IPS-15b (cell line): Measurements from ENCODE around the gene COG7.

Source experiments
- H3K27me3 ChIP-seq: one replicate; pipeline ENCODE4 v1.6.1; 2013; ENCODE audit warnings: low read length; ENCODE audit not compliant: control insufficient read depth, insufficient read depth
- H3K36me3 ChIP-seq: one replicate; pipeline ENCODE4 v1.6.1; 2013; ENCODE audit warnings: low read length; ENCODE audit not compliant: control insufficient read depth, insufficient read depth
- H3K4me1 ChIP-seq: one replicate; pipeline ENCODE4 v1.6.1; 2013; ENCODE audit warnings: mild to moderate bottlenecking, low read length; ENCODE audit not compliant: control insufficient read depth, insufficient read depth
- H3K4me3 ChIP-seq: one replicate; pipeline ENCODE4 v1.5.1; 2013; ENCODE audit warnings: low read depth, low read length
- H3K9ac ChIP-seq: one replicate; pipeline ENCODE4 v1.6.1; 2013; ENCODE audit warnings: low read depth, mild to moderate bottlenecking, low read length
- H3K9me3 ChIP-seq: one replicate; pipeline ENCODE4 v1.6.1; 2013; ENCODE audit warnings: mild to moderate bottlenecking, low read length; ENCODE audit not compliant: control insufficient read depth, insufficient read depth

COG7 gene

DNA sequence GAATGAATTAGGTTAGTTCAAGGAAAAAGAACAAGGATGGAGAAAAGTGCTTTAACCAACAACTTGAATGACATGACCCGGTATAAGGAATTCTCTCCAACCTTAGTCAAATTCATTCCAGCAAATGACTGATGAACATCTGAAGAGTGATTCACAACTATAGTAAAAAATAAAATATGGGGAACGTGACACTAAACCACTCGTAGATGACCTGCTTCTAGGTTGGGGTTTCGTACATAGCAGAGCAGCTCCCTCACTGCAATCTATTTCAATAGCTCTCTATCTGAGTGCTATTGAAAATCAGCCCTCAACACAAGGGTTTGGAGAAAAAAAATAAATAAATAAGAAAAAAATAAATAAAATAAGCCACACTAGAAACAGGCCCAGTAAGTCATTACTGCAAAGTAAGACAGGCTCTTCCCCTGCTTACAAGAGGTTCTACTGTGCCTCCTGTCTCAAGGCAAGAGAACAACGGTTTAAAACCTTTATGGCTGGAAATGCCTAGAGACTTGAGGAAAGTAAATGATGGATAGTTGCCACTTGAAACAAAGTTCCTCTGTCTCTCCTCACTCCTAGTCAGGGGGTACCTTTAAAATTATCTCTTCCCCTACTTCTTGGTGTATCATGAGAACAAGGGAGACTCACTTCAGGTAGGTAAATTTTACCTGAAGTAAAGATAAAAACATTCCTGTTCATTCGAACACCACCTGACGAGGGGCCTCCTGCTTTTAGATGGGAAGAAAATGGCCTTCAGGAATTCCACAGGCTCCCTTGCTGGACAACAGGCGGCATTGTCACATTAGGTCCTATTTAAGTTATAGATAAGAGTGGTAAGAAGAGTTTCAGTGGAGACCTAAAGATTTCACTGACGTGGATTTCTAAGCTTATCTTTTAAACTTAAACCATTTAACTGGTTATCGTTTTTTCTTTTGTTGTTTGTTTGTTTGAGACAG lies 20.5 kb downstream of the COG7 start:
- Histone ChIP-seq H3K4me3 (no peak overlapping the region), H3K36me3 (peaks cover 8% of the 10 kb centered on the region), H3K4me1 (no peaks in the 10 kb centered on the region), H3K9me3 (no peaks in the 10 kb centered on the region), H3K27me3 (no peaks in the 10 kb centered on the region), H3K9ac (no peak overlapping the region)

DNA sequence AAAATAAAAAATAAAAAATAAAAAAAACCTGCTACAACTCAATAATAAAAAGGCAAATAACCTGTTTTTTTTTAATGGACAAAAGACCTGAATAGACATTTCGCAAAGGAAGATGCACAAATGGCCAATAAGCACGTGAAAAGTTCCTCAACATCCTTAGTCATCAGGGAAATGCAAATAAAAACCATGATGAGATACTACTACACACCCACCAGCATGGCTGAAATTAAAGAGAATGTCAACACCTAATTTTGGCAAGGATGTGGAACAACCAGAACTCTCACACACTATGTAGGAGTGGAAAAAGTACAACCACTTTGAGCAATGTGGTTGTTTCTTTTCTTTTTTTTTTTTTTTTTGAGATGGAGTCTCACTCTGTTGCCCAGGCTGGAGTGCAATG lies 24.6 kb downstream of the COG7 start:
- Histone ChIP-seq H3K4me1 (no peaks in the 10 kb centered on the region), H3K36me3 (peaks cover 10% of the 10 kb centered on the region), H3K4me3 (no peak overlapping the region), H3K9ac (no peak overlapping the region), H3K9me3 (no peaks in the 10 kb centered on the region), H3K27me3 (no peaks in the 10 kb centered on the region)

DNA sequence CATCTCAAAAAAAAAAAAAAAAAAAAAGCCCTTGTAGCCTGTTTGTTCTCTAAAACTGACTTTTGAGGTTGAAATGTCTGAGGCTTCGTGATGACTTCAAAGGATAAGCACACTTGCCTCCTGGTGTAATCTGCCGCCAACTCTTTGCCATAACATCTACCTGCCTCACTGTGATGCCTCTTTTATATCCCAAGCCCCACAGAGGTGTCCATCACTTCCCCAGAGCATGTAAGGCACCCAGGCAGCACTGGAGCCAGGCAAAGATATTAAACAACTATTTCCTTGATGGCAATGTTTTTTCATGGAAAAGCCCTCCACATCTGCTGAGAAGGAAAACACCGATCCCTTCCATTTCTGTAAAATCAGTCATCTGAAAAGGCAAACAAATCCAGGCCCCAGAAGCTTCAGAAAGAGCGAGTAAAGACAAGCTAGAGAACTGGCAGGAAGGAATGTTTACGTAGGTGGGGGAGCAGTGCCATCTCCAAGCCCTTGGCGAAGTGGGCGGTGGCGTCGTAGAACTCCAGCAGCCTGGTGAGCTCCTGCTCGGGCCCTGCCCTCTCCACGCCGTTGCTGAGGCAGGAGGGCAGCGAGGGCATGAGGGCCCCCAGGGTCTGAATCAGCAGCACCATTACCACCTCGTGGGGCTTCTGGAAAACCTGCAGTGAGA lies 28.6 kb downstream of the COG7 start:
- Histone ChIP-seq H3K36me3 (peaks cover 2% of the 10 kb centered on the region), H3K9me3 (no peaks in the 10 kb centered on the region), H3K27me3 (no peaks in the 10 kb centered on the region), H3K9ac (no peak overlapping the region), H3K4me3 (no peak overlapping the region), H3K4me1 (peaks cover 3% of the 10 kb centered on the region)

DNA sequence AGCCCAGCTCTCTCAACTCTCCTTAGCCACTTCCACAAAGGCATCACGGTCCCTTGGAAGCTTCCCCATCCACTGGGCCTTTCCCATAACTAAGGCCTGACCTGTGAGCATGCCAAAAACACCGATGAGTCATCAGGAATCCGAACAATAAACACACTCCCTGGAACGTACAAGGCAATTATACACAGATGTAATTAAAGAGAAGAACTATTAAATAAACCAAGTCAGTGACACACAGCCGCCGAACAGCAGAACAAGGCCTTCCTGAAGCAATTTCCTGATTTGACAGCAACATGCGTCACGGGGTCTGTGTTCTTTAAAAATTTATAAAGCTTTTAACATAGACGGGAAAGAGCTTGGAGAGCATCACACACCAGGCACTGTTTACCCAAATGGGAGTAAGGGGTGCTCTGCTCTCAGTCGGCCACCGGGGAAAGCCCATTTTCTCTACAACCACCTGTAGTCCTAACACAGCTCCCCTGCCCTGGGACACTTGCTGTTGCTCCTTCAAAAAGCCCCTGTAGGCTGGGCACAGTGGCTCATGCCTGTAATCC lies 29.4 kb downstream of the COG7 start:
- no peaks in the 10 kb centered on the region for H3K27me3 ChIP-seq
- peaks cover 3% of the 10 kb centered on the region for H3K4me1 ChIP-seq
- peaks cover 2% of the 10 kb centered on the region for H3K36me3 ChIP-seq
- no peak overlapping the region for H3K4me3 ChIP-seq
- H3K9me3 ChIP-seq: no peaks in the 10 kb centered on the region
- H3K9ac ChIP-seq: no peak overlapping the region

DNA sequence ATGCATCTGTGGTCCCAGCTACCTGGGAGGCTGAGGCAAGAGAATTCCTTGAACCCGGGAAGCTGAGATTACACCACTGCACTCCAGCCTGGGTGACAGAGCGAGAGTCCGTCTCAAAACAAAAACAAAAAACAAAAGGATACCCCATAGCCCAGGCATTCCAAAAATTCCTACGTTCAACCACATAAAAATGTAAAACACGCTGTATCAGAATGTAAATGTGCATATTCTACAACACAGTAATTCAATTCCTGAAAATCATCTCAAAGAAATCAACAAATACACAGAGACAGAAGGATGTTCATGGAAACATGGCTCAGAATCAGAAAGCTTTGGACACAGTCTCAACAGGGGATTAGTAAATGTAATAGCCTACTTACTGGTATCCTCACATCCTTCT lies 33.0 kb downstream of the COG7 start:
- Histone ChIP-seq H3K4me3 (no peak overlapping the region), H3K4me1 (peaks cover 3% of the 10 kb centered on the region), H3K36me3 (peaks cover 5% of the 10 kb centered on the region)

DNA sequence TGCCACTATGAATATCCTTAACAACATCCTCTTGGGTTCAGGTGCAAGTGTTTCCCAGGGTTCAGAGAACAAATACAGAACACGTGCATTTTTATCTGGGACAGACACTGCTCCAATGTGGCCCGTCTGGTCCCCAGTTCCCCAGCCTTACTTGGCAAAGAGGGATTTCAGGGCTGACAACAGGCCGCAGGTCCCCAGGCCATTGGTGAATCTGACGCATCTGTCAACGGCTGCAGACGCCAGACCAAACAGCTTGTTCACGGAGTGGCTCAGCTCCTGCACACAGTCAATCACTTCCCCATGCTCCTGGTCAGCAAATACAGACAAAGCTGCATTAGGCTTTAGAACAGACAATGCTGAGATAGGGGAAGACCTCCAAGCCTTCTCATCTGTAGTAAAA lies 36.2 kb downstream of the COG7 start:
- no peaks in the 10 kb centered on the region for H3K27me3 ChIP-seq
- H3K4me1 ChIP-seq: peaks cover 3% of the 10 kb centered on the region
- no peaks in the 10 kb centered on the region for H3K9me3 ChIP-seq
- H3K36me3 ChIP-seq: peaks cover 5% of the 10 kb centered on the region
- no peak overlapping the region for H3K9ac ChIP-seq
- no peak overlapping the region for H3K4me3 ChIP-seq

More for the DNA sequence above, 33.0 kb downstream of the COG7 start:
- H3K9me3 ChIP-seq: no peaks in the 10 kb centered on the region
- H3K9ac ChIP-seq: no peak overlapping the region
- no peaks in the 10 kb centered on the region for H3K27me3 ChIP-seq

DNA sequence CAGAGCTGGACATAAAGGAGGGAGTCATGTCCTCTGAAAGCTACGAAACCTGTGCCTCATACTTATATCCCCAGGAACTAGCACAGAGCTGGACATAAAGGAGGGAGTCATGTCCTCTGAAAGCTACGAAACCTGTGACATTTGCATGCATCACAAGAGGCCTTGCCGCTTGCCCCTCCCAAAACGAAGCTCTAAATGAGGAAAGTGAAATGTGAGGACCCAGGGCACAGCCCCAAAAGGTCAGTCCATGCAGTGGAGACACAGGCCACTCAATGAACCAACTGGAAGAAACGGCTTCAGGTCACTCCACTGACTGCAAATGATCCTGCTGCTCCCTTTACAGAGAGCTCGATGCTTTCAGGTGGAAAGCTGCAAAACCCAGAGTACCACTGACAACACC lies 38.3 kb downstream of the COG7 start:
- Histone ChIP-seq H3K9ac (no peak overlapping the region), H3K4me1 (peaks cover 3% of the 10 kb centered on the region), H3K9me3 (no peaks in the 10 kb centered on the region), H3K4me3 (no peak overlapping the region), H3K36me3 (peaks cover 7% of the 10 kb centered on the region), H3K27me3 (no peaks in the 10 kb centered on the region)

DNA sequence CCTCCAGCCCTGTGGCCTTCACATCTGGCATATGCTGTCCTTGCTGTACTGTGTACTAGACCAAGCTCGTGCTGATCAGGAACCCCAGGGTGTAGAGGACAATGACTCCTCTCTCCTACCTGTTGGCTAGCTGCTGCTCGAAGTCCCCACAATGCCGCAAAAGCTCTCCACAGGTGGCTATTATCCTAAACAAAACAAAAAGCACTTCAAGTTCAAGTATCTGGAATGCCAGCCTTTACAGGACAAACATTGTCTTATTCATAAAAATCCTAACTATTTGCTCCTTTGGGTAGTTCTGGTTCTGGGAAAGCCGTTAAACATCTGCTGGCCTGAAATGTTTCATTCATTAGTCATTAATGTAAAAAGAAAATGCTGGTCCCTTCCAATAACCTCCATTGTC lies 42.8 kb downstream of the COG7 start:
- Histone ChIP-seq H3K9ac (no peak overlapping the region), H3K27me3 (no peaks in the 10 kb centered on the region), H3K4me1 (peaks cover 4% of the 10 kb centered on the region), H3K9me3 (no peaks in the 10 kb centered on the region), H3K36me3 (peaks cover 6% of the 10 kb centered on the region), H3K4me3 (no peak overlapping the region)

DNA sequence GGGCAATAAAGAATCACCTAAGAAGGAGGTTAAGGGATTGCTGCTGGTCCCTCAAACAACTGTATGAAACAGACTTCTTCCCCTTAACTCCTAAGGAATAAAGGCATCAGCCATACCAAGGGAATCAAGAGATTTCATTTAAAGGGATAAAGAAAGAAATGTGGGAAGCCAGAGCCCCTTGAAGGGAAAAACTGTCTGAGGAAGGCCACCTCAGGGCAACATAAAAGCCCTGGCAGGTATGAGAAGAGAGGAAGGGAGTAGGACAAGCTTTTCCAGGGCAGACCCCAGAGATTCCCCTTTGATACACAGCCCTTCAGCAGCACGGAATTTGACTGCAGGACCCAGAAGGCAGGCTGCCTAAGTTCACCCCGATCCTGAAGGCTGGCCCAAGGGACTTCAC lies 43.5 kb downstream of the COG7 start:
- Histone ChIP-seq H3K27me3 (no peaks in the 10 kb centered on the region), H3K4me1 (peaks cover 4% of the 10 kb centered on the region), H3K9ac (no peak overlapping the region)

DNA sequence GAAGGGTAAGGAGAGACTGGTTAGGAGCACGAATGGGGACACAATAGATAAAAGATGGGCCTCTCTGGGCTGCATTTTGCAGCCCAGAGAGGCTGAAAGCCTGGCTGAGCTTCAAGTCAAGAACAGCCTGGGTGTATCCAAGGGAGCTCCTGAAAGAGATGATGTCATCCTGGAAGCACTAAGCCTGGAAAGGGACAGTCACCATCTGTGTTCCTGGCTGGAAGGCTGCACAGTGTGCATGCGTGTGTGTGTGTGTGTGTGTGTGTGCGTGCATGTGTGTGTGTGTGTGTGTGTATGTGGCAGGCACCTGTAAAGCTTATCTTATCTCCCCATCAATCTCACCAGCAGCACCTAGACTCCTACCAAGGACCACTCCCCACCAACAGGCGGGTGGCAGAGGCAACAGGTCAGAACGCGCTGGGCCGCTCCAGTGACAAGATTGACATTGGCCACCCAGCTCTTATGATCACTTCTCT lies 44.1 kb downstream of the COG7 start:
- Histone ChIP-seq H3K9me3 (no peaks in the 10 kb centered on the region), H3K9ac (no peak overlapping the region), H3K4me3 (no peak overlapping the region), H3K36me3 (peaks cover 12% of the 10 kb centered on the region), H3K27me3 (no peaks in the 10 kb centered on the region), H3K4me1 (peaks cover 4% of the 10 kb centered on the region)

More for the DNA sequence above, 43.5 kb downstream of the COG7 start:
- Histone ChIP-seq H3K36me3 (peaks cover 9% of the 10 kb centered on the region), H3K4me3 (no peak overlapping the region), H3K9me3 (no peaks in the 10 kb centered on the region)

DNA sequence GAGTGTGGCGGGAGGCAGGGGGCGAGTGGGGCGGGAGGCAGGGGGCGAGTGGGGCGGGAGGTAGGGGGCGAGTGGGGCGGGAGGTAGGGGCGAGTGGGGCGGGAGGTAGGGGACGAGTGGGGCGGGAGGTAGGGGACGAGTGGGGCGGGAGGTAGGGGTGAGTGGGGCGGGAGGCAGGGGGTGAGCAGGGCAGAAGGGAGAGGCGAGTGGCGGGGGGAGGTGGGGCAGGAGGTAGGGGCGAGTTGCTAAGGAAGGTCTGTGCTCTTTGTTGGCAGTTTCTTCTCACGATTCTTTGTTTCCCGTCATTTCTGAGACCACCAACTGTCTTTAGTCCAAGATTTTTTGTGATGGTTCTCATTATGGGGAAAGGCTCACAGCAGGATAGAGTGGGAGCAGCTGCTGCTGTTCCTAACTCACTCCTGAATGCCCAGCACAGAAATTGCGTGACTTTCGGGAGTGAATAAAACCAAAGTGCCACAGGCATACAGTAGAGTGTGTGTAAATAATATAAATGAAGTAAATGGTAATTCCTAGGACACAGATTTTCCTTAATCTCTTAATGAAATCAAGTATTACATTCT lies 44.7 kb downstream of the COG7 start:
- no peak overlapping the region for H3K9ac ChIP-seq
- no peaks in the 10 kb centered on the region for H3K9me3 ChIP-seq
- H3K4me3 ChIP-seq: no peak overlapping the region
- peaks cover 13% of the 10 kb centered on the region for H3K36me3 ChIP-seq
- H3K4me1 ChIP-seq: peaks cover 4% of the 10 kb centered on the region
- no peaks in the 10 kb centered on the region for H3K27me3 ChIP-seq
